NT2/D1 (cell line): ENCODE results near the gene RGS17.

Experiments used
- SUZ12 ChIP-seq: IDR thresholded peaks from 2 replicates; pipeline ENCODE4 v1.6.1; 2011; ENCODE audit not compliant: insufficient read length, insufficient read depth; ENCODE audit errors: extremely low read depth
- ZNF274 ChIP-seq: IDR thresholded peaks from 2 replicates; pipeline ENCODE4 v1.6.1; 2011; ENCODE audit warnings: mild to moderate bottlenecking, low read depth, low read length

GRCh38 chr6:153056308-153056707 is 74.8 kb downstream of the RGS17 start:
- TF ChIP-seq ZNF274 (no peak), SUZ12 (no peak)
